ENCODE measurements around the gene TNNC2.

GRCh38 chr20:45810191-45810970, 16.7 kb downstream of the TNNC2 start:
- TF ChIP-seq CTCF (IDR thresholded peaks at IDR 0.05; ENCODE audit: low read length) (no peak), EZH2 (IDR thresholded peaks at IDR 0.05; ENCODE audit: borderline replicate concordance, low read length) (no peak)
